Loucy (cell line): ENCODE results near the gene TMBIM1.

Experiments
- H2AFZ ChIP-seq: fragments of 200-600 bp; sonication (generic); 2 replicates; pipeline ENCODE4 v1.6.0; 2016; ENCODE audit warnings: antibody characterized with exemption, mild to moderate bottlenecking, low read length, moderate library complexity
- H3F3A ChIP-seq: fragments of 200-600 bp; 2 replicates; pipeline ENCODE4 v1.6.0; 2016; ENCODE audit warnings: antibody characterized with exemption, low read depth, mild to moderate bottlenecking
- H3K27me3 ChIP-seq: fragments of 200-600 bp; sonication (generic); 2 replicates; pipeline ENCODE4 v1.6.1; 2014; ENCODE audit warnings: low read length, mild to moderate bottlenecking; ENCODE audit not compliant: insufficient read depth, poor library complexity, severe bottlenecking
- H3K36me3 ChIP-seq: fragments of 200-600 bp; sonication (generic); 2 replicates; pipeline ENCODE4 v1.6.1; 2016; ENCODE audit warnings: low read length; ENCODE audit not compliant: insufficient read depth
- H3K4me1 ChIP-seq: fragments of 200-600 bp; sonication (generic); 2 replicates; pipeline ENCODE4 v1.5.1; 2014; ENCODE audit warnings: low read length, mild to moderate bottlenecking; ENCODE audit not compliant: insufficient read depth, poor library complexity, severe bottlenecking
- H3K4me2 ChIP-seq: fragments of 200-600 bp; sonication (generic); 2 replicates; pipeline ENCODE4 v1.6.0; 2014; ENCODE audit warnings: antibody characterized with exemption, low read length, low read depth, mild to moderate bottlenecking; ENCODE audit not compliant: poor library complexity, severe bottlenecking
- H3K4me3 ChIP-seq: fragments of 200-600 bp; sonication (generic); 2 replicates; pipeline ENCODE4 v1.5.1; 2014; ENCODE audit warnings: low read length, mild to moderate bottlenecking, mixed read lengths; ENCODE audit not compliant: poor library complexity, severe bottlenecking
- H3K79me2 ChIP-seq: fragments of 200-600 bp; sonication (generic); 2 replicates; pipeline ENCODE4 v1.6.1; 2014; ENCODE audit warnings: low read length; ENCODE audit not compliant: insufficient read depth
- H3K9ac ChIP-seq: fragments of 200-600 bp; sonication (generic); 2 replicates; pipeline ENCODE4 v1.6.0; 2014; ENCODE audit warnings: mild to moderate bottlenecking, low read depth, low read length, moderate library complexity; ENCODE audit not compliant: poor library complexity, severe bottlenecking
- H3K9me2 ChIP-seq: fragments of 200-600 bp; sonication (generic); replicated peaks from 2 replicates; pipeline ENCODE4 v1.6.1; 2016; ENCODE audit warnings: low read depth, low read length, mixed read lengths
- H3K9me3 ChIP-seq: fragments of 200-600 bp; sonication (generic); 2 replicates; pipeline ENCODE4 v1.6.1; 2014; ENCODE audit warnings: mild to moderate bottlenecking, antibody characterized with exemption, low read length, low read depth; ENCODE audit not compliant: insufficient read depth
- H4K20me1 ChIP-seq: fragments of 200-600 bp; sonication (generic); 2 replicates; pipeline ENCODE4 v1.6.0; 2014; ENCODE audit warnings: antibody characterized with exemption, low read length, mild to moderate bottlenecking; ENCODE audit not compliant: insufficient read depth, poor library complexity, severe bottlenecking
- CTCF ChIP-seq: fragments of 200-600 bp; sonication (generic); conservative IDR thresholded peaks from 2 replicates; pipeline ENCODE4 v1.5.1; 2014; ENCODE audit warnings: mild to moderate bottlenecking, antibody characterized with exemption, low read length
- EZH2phosphoT487 ChIP-seq: fragments of 200-600 bp; IDR thresholded peaks from 2 replicates; pipeline ENCODE4 v1.6.1; 2018; ENCODE audit warnings: antibody characterized with exemption, mild to moderate bottlenecking, moderate library complexity, borderline replicate concordance

Gene TMBIM1

GRCh38 chr2:218286570-218287459 is 5.5 kb downstream of the TMBIM1 start:
- H3K36me3 ChIP-seq: no peaks in the 10 kb centered on the region
- peaks cover 21% of the 10 kb centered on the region for H3K4me1 ChIP-seq
- H3F3A ChIP-seq: 0 out of 2 replicates have a peak, but pooled peaks cover 2% of the 10 kb centered on the region

GRCh38 chr2:218285604-218286003 is 6.7 kb downstream of the TMBIM1 start:
- Histone ChIP-seq H3K4me2 (peak overlapping the region; percentile 93), H3K27me3 (no peaks in the 10 kb centered on the region), H3K9me2 (no peaks in the 10 kb centered on the region), H3K79me2 (no peaks in the 10 kb centered on the region), H3K9ac (peak overlapping the region; percentile 80), H3K4me1 (peaks cover 21% of the 10 kb centered on the region), H3K9me3 (no peaks in the 10 kb centered on the region), H4K20me1 (no peaks in the 10 kb centered on the region), H3K36me3 (no peaks in the 10 kb centered on the region), H2AFZ (no peak overlapping the region), H3F3A (0 out of 2 replicates have a peak, but pooled peaks cover 2% of the 10 kb centered on the region), H3K4me3 (peak overlapping the region; percentile 84)
- TF ChIP-seq EZH2phosphoT487: no peak
- no peak for TF ChIP-seq CTCF

More at GRCh38 chr2:218286570-218287459, 5.5 kb downstream of the TMBIM1 start:
- Histone ChIP-seq H3K4me2 (peak overlapping the region; percentile 93), H2AFZ (peak overlapping the region; percentile 88), H3K9me2 (no peaks in the 10 kb centered on the region), H4K20me1 (no peaks in the 10 kb centered on the region), H3K9me3 (no peaks in the 10 kb centered on the region), H3K4me3 (peak overlapping the region; percentile 84), H3K27me3 (no peaks in the 10 kb centered on the region), H3K79me2 (no peaks in the 10 kb centered on the region), H3K9ac (peak overlapping the region; percentile 80)
- TF ChIP-seq CTCF: no peak
- no peak for TF ChIP-seq EZH2phosphoT487

- Histone ChIP-seq H4K20me1 (no peaks in the 10 kb centered on the region), H3K4me2 (no peak overlapping the region), H3F3A (0 out of 2 replicates have a peak, but pooled peaks cover 2% of the 10 kb centered on the region), H3K4me3 (no peak overlapping the region), H3K9ac (no peak overlapping the region), H3K9me2 (no peaks in the 10 kb centered on the region), H2AFZ (no peak overlapping the region), H3K4me1 (peaks cover 21% of the 10 kb centered on the region), H3K79me2 (no peaks in the 10 kb centered on the region), H3K36me3 (no peaks in the 10 kb centered on the region), H3K9me3 (no peaks in the 10 kb centered on the region), H3K27me3 (no peaks in the 10 kb centered on the region)
- TF ChIP-seq EZH2phosphoT487 (no peak), CTCF (no peak)
Measured at GRCh38 chr2:218284106-218284811, 8.0 kb downstream of the TMBIM1 start.
